NCI-H128 (cell line): ENCODE measurements around the gene DENND1A.
"Not testable (repeated sequence)": the region's sequence is repeated elsewhere in the genome, so short reads cannot be mapped to it uniquely, and the experiment has no call there.

ENCODE experiments used
- DNase-seq: peaks from one replicate; lab custom pipeline; 2025; ENCODE audit not compliant: unreplicated experiment; lab: John Stamatoyannopoulos, UW

The DENND1A gene

DNA sequence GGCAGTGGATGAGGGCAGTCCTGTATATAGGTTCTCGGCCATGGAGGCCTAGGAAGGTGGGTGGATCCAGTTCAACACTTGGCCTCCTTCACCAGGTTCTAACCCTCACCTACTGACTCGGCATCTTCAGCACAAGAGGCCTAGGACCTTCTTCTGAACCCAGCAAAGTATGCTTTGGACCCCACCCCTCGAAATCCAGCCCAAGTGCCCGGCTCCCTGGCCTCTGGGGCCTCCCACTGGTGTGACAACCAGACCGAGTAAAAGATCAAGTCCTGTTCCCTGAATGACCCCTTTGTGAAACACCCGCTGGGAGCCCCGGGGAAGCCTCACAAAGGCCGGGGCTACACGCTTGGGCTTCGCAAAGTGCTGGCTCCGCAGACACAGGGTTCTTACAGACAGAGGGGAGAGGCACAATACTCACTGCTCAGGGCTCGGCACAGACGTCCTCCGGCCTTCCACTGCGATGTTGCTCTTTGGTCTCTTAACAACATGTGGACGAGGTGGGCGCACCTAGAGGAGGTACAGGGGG lies 526.9 kb downstream of the DENND1A start:
- DNase-seq, result no peak

DNA sequence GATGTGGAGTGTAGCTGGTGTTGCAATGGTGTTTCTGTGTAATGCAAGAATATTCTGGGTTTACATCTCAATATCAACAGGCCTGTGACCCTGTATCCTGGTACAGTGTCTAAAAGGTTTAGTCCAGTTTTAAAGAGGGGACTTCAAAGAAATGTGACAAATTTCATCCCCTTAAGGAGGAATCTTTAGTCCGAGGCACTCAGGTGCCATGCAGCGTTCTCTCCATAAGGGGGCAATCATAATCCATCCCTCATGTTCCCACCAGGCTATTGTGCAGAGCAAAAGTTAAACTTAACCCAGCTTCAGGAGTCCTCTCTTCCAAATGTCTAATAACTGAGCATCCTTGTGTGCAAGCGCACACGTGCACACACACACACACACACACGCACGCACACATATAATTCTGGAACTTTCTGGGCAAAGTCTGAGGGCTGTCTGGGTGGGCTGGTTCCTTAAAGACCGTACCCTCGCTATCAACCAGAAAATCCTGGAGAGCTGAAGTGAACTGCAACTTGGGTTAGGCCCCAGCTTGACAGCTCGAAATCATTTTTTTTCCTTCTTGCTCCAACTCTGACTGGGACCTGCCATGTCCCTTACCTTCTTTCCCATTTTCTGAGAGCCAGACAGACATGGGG lies 527.9 kb downstream of the DENND1A start:
- no peak for DNase-seq

DNA sequence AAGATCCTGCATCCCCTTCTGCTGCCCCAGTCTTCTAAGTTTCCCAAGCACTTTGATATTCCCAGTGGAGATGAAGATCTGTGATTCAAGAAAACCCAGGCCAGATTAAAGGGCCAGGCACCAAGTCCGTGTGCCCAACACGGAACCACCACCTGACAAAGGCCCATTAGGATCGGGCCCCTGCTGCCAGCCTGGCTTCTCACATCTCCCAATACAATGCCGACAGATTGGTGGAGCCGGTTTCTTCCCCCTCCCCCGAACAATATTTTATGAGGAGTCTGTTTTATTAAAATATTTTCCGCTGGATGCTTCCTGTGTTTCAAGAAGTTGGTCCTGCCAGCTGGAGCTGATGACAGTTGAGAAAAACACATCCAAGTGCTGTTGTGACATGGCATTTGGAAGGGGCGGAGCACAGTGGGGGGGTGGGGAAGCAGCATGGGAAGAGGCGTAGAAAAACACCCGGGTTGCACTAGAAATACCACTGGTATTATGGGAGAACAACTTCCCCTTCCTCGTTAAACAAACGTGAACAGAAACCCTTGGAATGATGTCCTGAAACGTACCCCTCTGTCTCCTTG lies 528.9 kb downstream of the DENND1A start:
- DNase-seq, result no peak

DNA sequence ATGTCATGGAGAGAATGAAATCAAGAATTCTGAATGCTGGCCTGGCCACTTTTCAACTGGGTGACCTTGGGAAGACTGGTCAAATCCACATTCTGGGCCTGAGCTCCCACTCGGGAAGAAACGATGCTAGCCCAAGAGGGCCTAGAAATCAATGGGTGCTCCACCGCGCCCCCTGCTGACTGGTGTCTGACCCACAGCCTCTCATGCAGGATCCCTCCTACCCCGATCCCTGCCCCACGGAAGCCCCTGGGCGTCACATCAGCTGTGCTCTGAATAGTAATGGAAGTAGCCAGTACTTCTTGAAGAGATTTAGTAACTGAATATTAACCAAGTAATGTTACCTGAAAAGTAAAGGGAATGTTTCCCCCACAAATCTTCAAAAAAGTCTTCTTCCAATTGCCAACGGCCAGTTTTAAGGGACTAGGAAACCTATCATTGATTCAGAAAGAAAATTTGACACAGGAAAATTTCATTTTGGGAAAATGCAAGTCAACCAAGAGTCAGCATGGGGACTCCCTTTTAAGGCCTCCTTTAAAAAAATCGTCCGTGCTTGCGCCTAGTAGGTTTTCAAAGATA lies 530.0 kb downstream of the DENND1A start:
- DNase-seq, result no peak

GRCh38 chr9:123398938-123399337 lies 531.0 kb downstream of the DENND1A start:
- DNase-seq, result not testable (repeated sequence)

GRCh38 chr9:123397975-123398374 lies 532.0 kb downstream of the DENND1A start:
- DNase-seq, result no peak

GRCh38 chr9:123395689-123396511 lies 534.0 kb downstream of the DENND1A start:
- no peak for DNase-seq

DNA sequence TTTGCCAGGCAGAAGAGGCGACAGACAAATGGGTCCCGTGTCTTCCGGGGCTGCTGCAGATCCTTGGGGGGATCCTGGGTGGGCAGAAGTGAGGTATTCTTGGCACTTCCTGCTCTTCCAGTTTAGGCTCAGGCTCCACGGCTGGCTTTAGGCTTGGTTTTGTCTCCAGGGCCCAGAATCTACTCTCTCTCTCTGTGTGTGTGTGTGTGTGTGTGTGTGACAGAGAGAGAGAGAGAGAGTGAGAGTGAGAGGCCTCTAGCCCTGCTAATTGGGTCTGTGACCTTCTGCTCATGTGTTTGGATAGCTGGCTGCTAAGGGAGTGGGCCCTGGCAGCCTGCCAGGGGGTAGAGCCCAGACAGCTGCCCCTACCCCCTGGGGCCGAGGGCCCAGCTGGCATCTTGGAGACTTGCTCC lies 534.6 kb downstream of the DENND1A start:
- DNase-seq, result peak; percentile 27

- DNase-seq, result no peak
Observed at GRCh38 chr9:123394291-123395235, 535.4 kb downstream of the DENND1A start.

GRCh38 chr9:123392802-123393201 lies 537.1 kb downstream of the DENND1A start:
- DNase-seq, result no peak

- DNase-seq, result no peak
Observed at GRCh38 chr9:123391946-123392345, 538.0 kb downstream of the DENND1A start.

DNA sequence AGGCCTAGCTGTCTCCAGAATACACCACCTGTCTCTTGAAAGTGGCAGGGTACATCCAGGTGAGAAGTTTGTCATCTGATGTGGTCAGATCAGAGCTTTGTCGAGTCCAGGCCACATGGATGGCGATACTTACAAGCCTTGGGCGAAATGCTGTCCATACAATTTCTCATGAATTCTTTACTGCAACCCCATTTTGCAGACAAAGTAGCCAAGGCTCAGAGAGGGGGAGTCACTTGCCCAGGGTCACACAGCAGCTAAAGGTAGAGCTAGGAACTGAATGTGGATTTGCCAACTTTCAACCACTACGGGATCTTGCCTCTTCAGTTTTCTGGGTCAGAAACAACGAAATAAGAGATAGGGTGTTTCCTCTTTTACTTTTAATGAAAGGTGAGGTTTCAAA lies 538.7 kb downstream of the DENND1A start:
- no peak for DNase-seq

DNA sequence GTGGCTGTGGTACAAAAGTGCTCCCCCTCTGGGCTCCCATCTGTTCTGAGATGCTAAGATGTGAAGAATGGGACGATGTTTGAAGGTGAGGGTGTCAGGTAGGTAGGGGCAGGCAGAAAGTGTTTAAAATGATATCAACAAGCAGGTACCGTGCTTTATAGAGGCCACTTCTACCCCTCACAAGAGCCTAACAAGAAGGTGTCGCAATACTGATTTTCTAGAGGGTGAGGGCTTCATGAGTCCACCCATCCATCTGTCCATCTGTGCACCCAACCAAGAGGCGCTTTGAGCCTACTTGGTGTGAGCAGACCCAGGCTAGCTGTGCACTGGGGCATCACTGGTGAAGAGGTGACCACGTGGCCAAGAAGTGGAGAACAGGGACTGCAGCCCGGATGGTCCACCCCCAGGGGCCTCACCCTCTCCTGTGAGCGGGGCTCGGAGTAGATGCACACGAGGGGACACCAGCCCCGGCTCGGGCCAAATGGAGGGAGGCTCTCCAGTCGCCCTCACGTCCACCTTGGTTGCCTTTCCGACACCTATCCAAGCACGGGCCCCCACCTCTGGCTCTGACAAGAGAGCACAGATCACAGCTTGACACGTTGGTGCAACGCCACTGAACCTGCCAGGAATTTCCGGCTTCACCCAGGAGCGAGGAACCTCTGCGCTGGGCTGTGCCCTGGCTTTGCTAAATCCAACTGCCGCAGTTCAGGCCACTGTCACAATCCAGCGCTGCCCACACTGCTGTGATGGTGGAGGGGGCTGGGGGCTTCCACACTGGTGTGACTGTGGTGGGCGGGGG lies 539.4 kb downstream of the DENND1A start:
- DNase-seq, result no peak

DNA sequence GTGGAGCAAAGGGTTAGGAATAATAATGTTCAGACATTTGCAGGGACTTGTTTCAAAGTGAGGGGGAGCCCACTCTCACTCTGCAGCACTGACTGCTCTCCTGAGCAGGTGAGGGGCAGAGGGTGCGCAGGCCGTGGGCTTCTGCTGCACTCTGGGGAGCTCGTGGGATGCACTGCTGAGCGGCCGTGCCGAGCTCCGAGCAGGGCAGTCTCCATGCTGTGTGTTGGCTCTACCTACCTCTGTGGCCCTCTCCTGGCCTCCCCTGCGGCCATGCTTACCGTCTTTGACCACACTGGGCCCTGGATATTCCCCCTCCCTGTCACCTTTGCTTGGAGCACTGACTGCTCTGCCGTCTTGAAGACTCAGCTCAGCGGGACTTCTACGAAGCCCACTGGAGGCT lies 540.2 kb downstream of the DENND1A start:
- no peak for DNase-seq

DNA sequence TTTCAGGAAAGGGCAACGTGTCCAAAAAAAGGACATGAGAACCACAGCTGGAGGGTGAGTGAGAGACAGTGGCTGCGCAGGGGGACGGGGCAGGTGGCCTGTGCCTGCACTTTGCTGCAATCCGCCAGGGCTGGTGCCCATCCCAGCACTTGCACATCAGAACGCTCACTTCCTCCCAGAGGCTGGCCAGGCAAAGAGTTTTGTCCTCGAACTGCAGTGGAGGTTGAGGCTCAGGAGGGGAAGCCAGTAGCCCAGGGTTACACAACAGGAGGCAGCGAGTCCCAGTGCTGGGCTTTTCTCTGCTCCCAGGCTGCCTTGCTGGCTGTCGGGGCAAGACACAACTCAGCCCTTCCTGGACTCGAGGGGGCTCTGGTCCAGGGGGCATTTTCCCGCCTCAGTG lies 540.9 kb downstream of the DENND1A start:
- no peak for DNase-seq

GRCh38 chr9:123387686-123388085 lies 542.2 kb downstream of the DENND1A start:
- no peak for DNase-seq

- no peak for DNase-seq
Observed at GRCh38 chr9:123383512-123384170, 546.3 kb downstream of the DENND1A start.

GRCh38 chr9:123382653-123383511 lies 547.0 kb downstream of the DENND1A start:
- no peak for DNase-seq
